ENCODE measurements around the gene CCK.
"Not testable (repeated sequence)": the region's sequence is repeated elsewhere in the genome, so short reads cannot be mapped to it uniquely, and the experiment has no call there.

Gene CCK

GRCh38 chr3:42266085-42266484, at the start of gene CCK:
CCK (minus strand) TSS chr3:42266185; CDS start chr3:42263630, 2,555 bp downstream.
- no peak for DNase-seq

- DNase-seq: no peak
These were observed 48.4 kb upstream of the CCK start for GRCh38 chr3:42314411-42314810.

GRCh38 chr3:42308651-42309050, 42.7 kb upstream of the CCK start:
- no peak for DNase-seq

- DNase-seq: no peak
These were observed 40.5 kb upstream of the CCK start for GRCh38 chr3:42306499-42306898.

- DNase-seq: no peak
These were observed 37.1 kb upstream of the CCK start for GRCh38 chr3:42302924-42303634.

GRCh38 chr3:42301446-42302175, 35.6 kb upstream of the CCK start:
- DNase-seq: no peak

- DNase-seq: no peak
These were observed 34.8 kb upstream of the CCK start for GRCh38 chr3:42300778-42301177.

GRCh38 chr3:42300013-42300412, 34.0 kb upstream of the CCK start:
- DNase-seq: no peak

- DNase-seq: no peak
These were observed 32.3 kb upstream of the CCK start for GRCh38 chr3:42298259-42298658.

GRCh38 chr3:42292009-42292408, 26.0 kb upstream of the CCK start:
- no peak for DNase-seq

- no peak for DNase-seq
These were observed 25.2 kb upstream of the CCK start for GRCh38 chr3:42290966-42291714.

GRCh38 chr3:42289026-42289425, 23.0 kb upstream of the CCK start:
- peak; percentile 20 for DNase-seq

GRCh38 chr3:42288385-42288784, 22.4 kb upstream of the CCK start:
- DNase-seq: no peak

- not testable (repeated sequence) for DNase-seq
These were observed 21.4 kb upstream of the CCK start for GRCh38 chr3:42287423-42287822.

- no peak for DNase-seq
These were observed 11.7 kb upstream of the CCK start for GRCh38 chr3:42277676-42278075.

- no peak for DNase-seq
These were observed 10.5 kb upstream of the CCK start for GRCh38 chr3:42276141-42277132.

GRCh38 chr3:42275217-42275616, 9.2 kb upstream of the CCK start:
- DNase-seq: no peak

GRCh38 chr3:42274266-42274665, 8.3 kb upstream of the CCK start:
- no peak for DNase-seq

GRCh38 chr3:42273361-42273760, 7.4 kb upstream of the CCK start:
- no peak for DNase-seq

- no peak for DNase-seq
These were observed 5.8 kb upstream of the CCK start for GRCh38 chr3:42271786-42272185.

- peak; percentile 69 for DNase-seq
These were observed 4.6 kb upstream of the CCK start for GRCh38 chr3:42270561-42270960.

GRCh38 chr3:42269647-42270046, 3.7 kb upstream of the CCK start:
- no peak for DNase-seq

- DNase-seq: no peak
These were observed 1.9 kb upstream of the CCK start for GRCh38 chr3:42267878-42268277.

All from NCI-H1105 (cell line).